GM12874 (cell line): ENCODE data around the gene VGF.

Experiments used
- TF ChIP-seq, protein P1 (sequence below): IDR thresholded peaks from 2 replicates; pipeline ENCODE4 v1.5.1; 2011; ENCODE audit warnings: low read depth, mild to moderate bottlenecking, control low read depth, low read length, moderate library complexity; ENCODE audit not compliant: insufficient read depth

Gene VGF

DNA sequence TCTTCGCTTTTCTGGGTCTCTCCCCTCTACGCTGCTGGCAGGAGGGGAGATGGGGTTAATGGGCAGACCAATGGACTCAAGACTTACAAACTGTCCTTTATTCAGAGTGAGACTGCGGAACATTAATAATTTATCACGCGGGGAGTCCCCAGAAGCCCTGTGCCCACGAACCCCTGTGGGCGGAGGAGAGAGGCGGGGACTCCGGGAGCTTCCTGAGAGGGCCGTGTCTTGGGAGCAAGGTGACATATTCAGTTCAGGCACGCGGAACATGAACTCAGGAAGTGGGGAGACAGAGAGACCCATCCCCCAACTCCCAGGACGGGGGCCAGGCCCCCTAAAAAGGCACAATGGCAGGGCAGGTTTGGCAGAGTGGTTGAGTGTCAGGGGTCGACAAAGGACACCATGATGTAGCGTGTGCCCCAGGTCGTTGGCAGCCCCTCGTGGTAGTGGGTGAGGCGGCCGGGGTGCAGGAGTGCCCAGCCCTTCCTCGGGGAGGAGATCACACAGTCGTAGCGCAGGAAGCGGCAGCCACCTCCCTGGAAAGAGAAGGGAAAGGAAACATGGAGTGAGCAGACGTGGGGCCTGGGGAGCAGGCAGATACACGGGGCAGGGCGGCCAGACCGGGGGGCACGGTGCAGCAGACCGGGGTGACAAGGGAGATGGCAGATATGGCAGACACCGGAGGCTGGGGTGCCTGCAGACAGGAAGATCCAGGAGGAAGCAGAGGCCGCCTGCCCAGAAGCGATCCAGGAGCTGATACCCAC, 40.7 kb upstream of the VGF start:
- TF ChIP-seq, protein P1, sequence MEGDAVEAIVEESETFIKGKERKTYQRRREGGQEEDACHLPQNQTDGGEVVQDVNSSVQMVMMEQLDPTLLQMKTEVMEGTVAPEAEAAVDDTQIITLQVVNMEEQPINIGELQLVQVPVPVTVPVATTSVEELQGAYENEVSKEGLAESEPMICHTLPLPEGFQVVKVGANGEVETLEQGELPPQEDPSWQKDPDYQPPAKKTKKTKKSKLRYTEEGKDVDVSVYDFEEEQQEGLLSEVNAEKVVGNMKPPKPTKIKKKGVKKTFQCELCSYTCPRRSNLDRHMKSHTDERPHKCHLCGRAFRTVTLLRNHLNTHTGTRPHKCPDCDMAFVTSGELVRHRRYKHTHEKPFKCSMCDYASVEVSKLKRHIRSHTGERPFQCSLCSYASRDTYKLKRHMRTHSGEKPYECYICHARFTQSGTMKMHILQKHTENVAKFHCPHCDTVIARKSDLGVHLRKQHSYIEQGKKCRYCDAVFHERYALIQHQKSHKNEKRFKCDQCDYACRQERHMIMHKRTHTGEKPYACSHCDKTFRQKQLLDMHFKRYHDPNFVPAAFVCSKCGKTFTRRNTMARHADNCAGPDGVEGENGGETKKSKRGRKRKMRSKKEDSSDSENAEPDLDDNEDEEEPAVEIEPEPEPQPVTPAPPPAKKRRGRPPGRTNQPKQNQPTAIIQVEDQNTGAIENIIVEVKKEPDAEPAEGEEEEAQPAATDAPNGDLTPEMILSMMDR = no peak

DNA sequence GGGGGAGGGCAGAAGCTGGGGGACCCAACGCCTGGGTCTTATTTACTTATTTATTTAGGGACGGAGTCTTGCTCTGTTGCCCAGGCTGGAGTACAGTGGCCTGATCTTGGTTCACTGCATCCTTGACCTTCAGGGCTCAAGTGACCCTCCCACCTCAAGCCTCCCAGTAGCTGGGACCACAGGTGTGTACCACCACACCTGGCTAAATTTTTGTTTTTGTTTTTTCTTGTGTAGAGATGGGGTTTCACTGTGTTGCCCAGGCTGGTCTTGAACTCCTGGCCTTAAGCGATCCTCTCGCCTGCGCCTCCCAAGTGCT, 37.2 kb upstream of the VGF start:
- TF ChIP-seq, protein P1 = no peak

DNA sequence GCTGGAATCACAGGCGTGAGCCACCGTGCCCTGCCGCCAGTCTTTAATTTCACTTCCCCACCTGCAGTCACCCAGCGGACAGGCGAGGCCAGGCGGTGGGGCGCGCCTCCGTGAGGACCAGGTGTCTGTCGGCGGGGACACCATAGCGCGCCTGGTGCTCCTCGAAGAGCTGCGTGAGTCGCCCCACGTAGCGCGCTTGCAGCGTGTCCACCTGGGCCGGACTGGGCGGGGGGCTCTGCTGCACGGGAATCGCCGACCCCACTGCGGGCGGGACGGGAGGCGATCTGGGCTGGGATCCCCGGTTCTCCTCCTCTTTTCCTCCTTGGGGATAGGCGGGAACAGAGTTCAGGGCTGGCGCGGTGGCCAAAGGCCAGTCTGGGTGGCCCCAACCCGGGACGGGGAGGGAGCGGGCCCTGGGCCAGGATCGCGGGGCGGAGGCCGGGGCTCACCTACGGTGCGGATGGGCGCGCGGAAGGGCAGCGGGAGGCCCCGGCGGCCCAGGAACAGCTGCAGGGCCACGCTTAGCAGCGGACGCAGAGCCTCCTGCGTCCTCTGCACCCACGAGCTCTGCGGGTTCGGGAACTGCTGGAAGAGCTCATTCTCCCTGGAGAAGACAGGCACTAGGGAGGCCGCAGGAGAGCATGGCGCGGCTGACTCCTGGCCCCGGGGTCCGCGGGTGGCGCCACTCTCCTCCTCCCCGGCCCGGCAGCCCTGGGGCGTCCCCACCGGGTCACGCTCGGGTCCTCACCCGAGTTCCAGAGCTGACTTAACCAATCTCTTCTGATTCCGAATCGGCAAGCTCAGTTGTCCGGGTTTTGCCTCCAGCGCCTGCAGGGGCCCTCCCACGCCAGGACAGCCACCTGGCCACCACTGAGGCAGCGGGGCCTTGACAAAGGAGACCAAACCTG, 36.6 kb upstream of the VGF start:
- TF ChIP-seq, protein P1 = no peak

- TF ChIP-seq, protein P1 = no peak
Measured at GRCh38 chr7:101200862-101201599, 35.7 kb upstream of the VGF start, which contains the start of gene MOGAT3. MOGAT3 (minus strand) TSS chr7:101201036; CDS start chr7:101200854, 182 bp downstream.

GRCh38 chr7:101200504-101200861, 35.1 kb upstream of the VGF start:
- TF ChIP-seq, protein P1 = no peak

- TF ChIP-seq, protein P1 = no peak
Measured at GRCh38 chr7:101198476-101198875, 33.1 kb upstream of the VGF start.

- TF ChIP-seq, protein P1 = no peak
Measured at GRCh38 chr7:101197991-101198390, 32.6 kb upstream of the VGF start.
